ENCODE results near the gene SAMD4A. TPM values are rescaled to one million over a fixed set of nuclear protein-coding genes. Genes with fewer than 3 reads are reported as not detected.
A peak's percentile ranks its signal among the peaks of the same experiment; 100 is the strongest.

SAMD4A gene
- total and polyA plus RNA-seq, 2 donors: 1.7 to 2.8 TPM

DNA sequence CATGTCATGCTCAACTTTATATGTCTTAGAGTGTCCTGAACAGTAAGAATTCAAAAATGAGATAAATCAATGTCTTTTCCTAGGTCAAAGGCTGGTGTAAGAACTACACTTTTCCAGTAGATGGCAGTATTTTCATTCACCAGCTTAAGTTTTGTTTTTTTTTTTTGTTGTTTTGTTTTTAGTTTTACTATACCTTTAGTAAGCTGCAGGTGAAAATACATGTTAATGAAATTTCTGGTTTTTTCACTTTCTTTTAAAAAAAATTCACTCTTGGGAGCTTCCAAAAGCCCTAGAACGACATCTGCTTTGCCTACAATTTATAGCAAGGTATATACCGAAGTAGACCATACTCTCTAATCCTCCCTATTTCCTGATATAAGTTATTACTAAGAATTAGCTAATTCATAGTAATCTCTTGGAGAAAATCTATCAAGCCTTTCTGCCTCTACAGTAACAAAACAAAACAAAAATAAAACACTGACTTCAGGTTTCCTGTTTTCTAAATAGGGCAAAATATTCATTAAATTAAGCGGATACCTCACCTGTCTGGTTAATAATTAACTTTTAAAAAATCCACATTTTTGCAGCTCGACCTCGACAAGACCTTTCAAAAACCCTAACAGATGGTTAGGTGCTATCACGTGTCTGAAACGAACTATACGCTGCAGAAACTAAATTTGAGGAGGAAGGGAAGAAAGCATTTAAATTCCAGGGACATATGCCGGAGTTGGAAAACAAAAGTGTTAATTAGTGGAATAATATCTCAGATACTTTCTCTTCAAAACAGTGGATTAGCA is 2.7 kb upstream of the SAMD4A start:
- no peaks in the 10 kb centered on the region for H3K36me3 ChIP-seq (ENCODE audit: control insufficient read depth in 2 of 2, insufficient read depth in 2 of 2, low read length in 1 of 2)
- H3K4me3 ChIP-seq (ENCODE audit: low read length in 2 of 2): no peak overlapping the region
- peaks cover 20% of the 10 kb centered on the region in 2 donors for H3K4me1 ChIP-seq (ENCODE audit: control insufficient read depth in 2 of 2, insufficient read depth in 2 of 2, low read length in 2 of 2)
- peak in 5 of 9 donors; percentile 4 to 70 (median 26) for DNase-seq (ENCODE audit: low read depth in 6 of 9, low spot score in 9 of 9)
- peaks cover 40 to 53% of the 10 kb centered on the region in 2 donors for H3K27me3 ChIP-seq (ENCODE audit: control insufficient read depth in 2 of 2, insufficient read depth in 1 of 2, low read length in 1 of 2)
- 14% methylated on average over 9 of the region's 9 CpGs for WGBS
- peak overlapping the region in 1 of 2 donors; percentile 42 for H3K27ac ChIP-seq (ENCODE audit: low read depth in 1 of 2, low read length in 1 of 2)
- H3K9me3 ChIP-seq (ENCODE audit: control insufficient read depth in 2 of 2, insufficient read depth in 1 of 2, low read length in 1 of 2): no peaks in the 10 kb centered on the region

GRCh38 chr14:54564868-54565784 is 1.8 kb upstream of the SAMD4A start:
- Histone ChIP-seq H3K27ac (ENCODE audit: low read depth in 1 of 2, low read length in 1 of 2) (peak overlapping the region; percentile 76 to 91), H3K36me3 (ENCODE audit: control insufficient read depth in 2 of 2, insufficient read depth in 2 of 2, low read length in 1 of 2) (no peaks in the 10 kb centered on the region), H3K4me3 (ENCODE audit: low read length in 2 of 2) (peak overlapping the region; percentile 33 to 52), H3K4me1 (ENCODE audit: control insufficient read depth in 2 of 2, insufficient read depth in 2 of 2, low read length in 2 of 2) (peaks cover 20% of the 10 kb centered on the region in 2 donors), H3K9me3 (ENCODE audit: control insufficient read depth in 2 of 2, insufficient read depth in 1 of 2, low read length in 1 of 2) (no peaks in the 10 kb centered on the region), H3K27me3 (ENCODE audit: control insufficient read depth in 2 of 2, insufficient read depth in 1 of 2, low read length in 1 of 2) (peaks cover 46 to 60% of the 10 kb centered on the region in 2 donors)
- peak in 4 of 9 donors; percentile 2 to 40 (median 10) for DNase-seq (ENCODE audit: low read depth in 6 of 9, low spot score in 9 of 9)
- under 1% methylated on average over 69 of the region's 69 CpGs for WGBS

- Histone ChIP-seq H3K9me3 (ENCODE audit: control insufficient read depth in 2 of 2, insufficient read depth in 1 of 2, low read length in 1 of 2) (no peaks in the 10 kb centered on the region), H3K4me3 (ENCODE audit: low read length in 2 of 2) (peak overlapping the region; percentile 33 to 52), H3K36me3 (ENCODE audit: control insufficient read depth in 2 of 2, insufficient read depth in 2 of 2, low read length in 1 of 2) (no peaks in the 10 kb centered on the region), H3K27ac (ENCODE audit: low read depth in 1 of 2, low read length in 1 of 2) (peak overlapping the region; percentile 76 to 91), H3K27me3 (ENCODE audit: control insufficient read depth in 2 of 2, insufficient read depth in 1 of 2, low read length in 1 of 2) (peaks cover 50 to 65% of the 10 kb centered on the region in 2 donors), H3K4me1 (ENCODE audit: control insufficient read depth in 2 of 2, insufficient read depth in 2 of 2, low read length in 2 of 2) (peaks cover 20% of the 10 kb centered on the region in 2 donors)
- WGBS: 1% methylated on average over 73 of the region's 73 CpGs
- DNase-seq (ENCODE audit: low read depth in 6 of 9, low spot score in 9 of 9): peak in 4 of 9 donors; percentile 17 to 54 (median 26)
Observed at GRCh38 chr14:54565785-54566409, 1.0 kb upstream of the SAMD4A start.

- peaks cover 50 to 65% of the 10 kb centered on the region in 2 donors for H3K27me3 ChIP-seq (ENCODE audit: control insufficient read depth in 2 of 2, insufficient read depth in 1 of 2, low read length in 1 of 2)
- peak overlapping the region; percentile 39 to 60 for H3K27ac ChIP-seq (ENCODE audit: low read depth in 1 of 2, low read length in 1 of 2)
- peaks cover 20% of the 10 kb centered on the region in 2 donors for H3K4me1 ChIP-seq (ENCODE audit: control insufficient read depth in 2 of 2, insufficient read depth in 2 of 2, low read length in 2 of 2)
- WGBS: under 1% methylated on average over 31 of the region's 31 CpGs
- no peaks in the 10 kb centered on the region for H3K9me3 ChIP-seq (ENCODE audit: control insufficient read depth in 2 of 2, insufficient read depth in 1 of 2, low read length in 1 of 2)
- peak in 1 of 9 donors; percentile 3 for DNase-seq (ENCODE audit: low read depth in 6 of 9, low spot score in 9 of 9)
- H3K36me3 ChIP-seq (ENCODE audit: control insufficient read depth in 2 of 2, insufficient read depth in 2 of 2, low read length in 1 of 2): no peaks in the 10 kb centered on the region
- peak overlapping the region; percentile 28 to 52 for H3K4me3 ChIP-seq (ENCODE audit: low read length in 2 of 2)
Observed at GRCh38 chr14:54567224-54567638, 303 bp downstream of the SAMD4A start.

GRCh38 chr14:54567639-54568561 is 972 bp downstream of the SAMD4A start:
- Histone ChIP-seq H3K27ac (ENCODE audit: low read depth in 1 of 2, low read length in 1 of 2) (peak overlapping the region in 1 of 2 donors; percentile 42), H3K4me3 (ENCODE audit: low read length in 2 of 2) (peak overlapping the region; percentile 28 to 52), H3K9me3 (ENCODE audit: control insufficient read depth in 2 of 2, insufficient read depth in 1 of 2, low read length in 1 of 2) (no peaks in the 10 kb centered on the region), H3K27me3 (ENCODE audit: control insufficient read depth in 2 of 2, insufficient read depth in 1 of 2, low read length in 1 of 2) (peaks cover 50 to 63% of the 10 kb centered on the region in 2 donors), H3K4me1 (ENCODE audit: control insufficient read depth in 2 of 2, insufficient read depth in 2 of 2, low read length in 2 of 2) (peaks cover 20% of the 10 kb centered on the region in 2 donors), H3K36me3 (ENCODE audit: control insufficient read depth in 2 of 2, insufficient read depth in 2 of 2, low read length in 1 of 2) (no peaks in the 10 kb centered on the region)
- 1% methylated on average over 70 of the region's 70 CpGs for WGBS
- DNase-seq (ENCODE audit: low read depth in 6 of 9, low spot score in 9 of 9): peak in 4 of 9 donors; percentile 4 to 44 (median 20)

- no peak overlapping the region for H3K27ac ChIP-seq (ENCODE audit: low read depth in 1 of 2, low read length in 1 of 2)
- no peaks in the 10 kb centered on the region for H3K36me3 ChIP-seq (ENCODE audit: control insufficient read depth in 2 of 2, insufficient read depth in 2 of 2, low read length in 1 of 2)
- H3K9me3 ChIP-seq (ENCODE audit: control insufficient read depth in 2 of 2, insufficient read depth in 1 of 2, low read length in 1 of 2): no peaks in the 10 kb centered on the region
- H3K27me3 ChIP-seq (ENCODE audit: control insufficient read depth in 2 of 2, insufficient read depth in 1 of 2, low read length in 1 of 2): peaks cover 48 to 63% of the 10 kb centered on the region in 2 donors
- DNase-seq (ENCODE audit: low read depth in 6 of 9, low spot score in 9 of 9): no peak
- H3K4me3 ChIP-seq (ENCODE audit: low read length in 2 of 2): no peak overlapping the region
- peaks cover 20% of the 10 kb centered on the region in 2 donors for H3K4me1 ChIP-seq (ENCODE audit: control insufficient read depth in 2 of 2, insufficient read depth in 2 of 2, low read length in 2 of 2)
- WGBS: 87% methylated on average over 13 of the region's 13 CpGs
Observed at GRCh38 chr14:54568821-54569595, 2.1 kb downstream of the SAMD4A start.

DNA sequence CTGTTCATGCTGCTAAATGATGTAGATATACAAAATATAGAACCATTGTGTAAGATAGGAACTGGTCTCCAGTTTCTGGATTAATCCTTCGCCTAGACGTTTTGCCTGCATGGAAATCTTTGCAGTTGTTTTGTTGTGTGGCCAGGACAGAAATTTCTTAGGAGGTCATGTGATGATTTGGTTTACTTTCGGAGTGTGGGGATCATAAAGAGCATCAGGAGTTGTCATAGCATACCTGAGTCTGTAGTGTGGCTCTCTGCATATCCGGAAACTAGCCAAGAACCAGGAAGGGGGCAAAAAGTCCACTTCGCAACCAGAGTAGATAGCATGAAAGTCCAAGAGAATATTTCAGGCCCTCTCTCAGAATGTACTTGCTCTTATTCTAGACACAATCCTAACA is 3.1 kb downstream of the SAMD4A start:
- Histone ChIP-seq H3K27ac (ENCODE audit: low read depth in 1 of 2, low read length in 1 of 2) (no peak overlapping the region), H3K4me1 (ENCODE audit: control insufficient read depth in 2 of 2, insufficient read depth in 2 of 2, low read length in 2 of 2) (peaks cover 16 to 20% of the 10 kb centered on the region in 2 donors), H3K9me3 (ENCODE audit: control insufficient read depth in 2 of 2, insufficient read depth in 1 of 2, low read length in 1 of 2) (no peaks in the 10 kb centered on the region), H3K27me3 (ENCODE audit: control insufficient read depth in 2 of 2, insufficient read depth in 1 of 2, low read length in 1 of 2) (peaks cover 38 to 53% of the 10 kb centered on the region in 2 donors), H3K4me3 (ENCODE audit: low read length in 2 of 2) (no peak overlapping the region), H3K36me3 (ENCODE audit: control insufficient read depth in 2 of 2, insufficient read depth in 2 of 2, low read length in 1 of 2) (no peaks in the 10 kb centered on the region)
- 76% methylated on average over 5 of the region's 5 CpGs for WGBS
- DNase-seq (ENCODE audit: low read depth in 6 of 9, low spot score in 9 of 9): no peak

Data from thymus (tissue), 11 donors.